HFF-Myc (cell line): Measurements from ENCODE around the gene LHPP.
A peak's percentile ranks its signal among the peaks of the same experiment; 100 is the strongest.

ENCODE experiments used
- DNase-seq: peaks from one replicate; pipeline ENCODE4 v3.0.0-alpha.2; 2011; ENCODE audit warnings: low read depth; ENCODE audit errors: extremely low read depth
- H3K4me3 ChIP-seq: replicated peaks from 2 replicates; pipeline ENCODE4 v1.5.1; 2011; ENCODE audit warnings: low read depth, mild to moderate bottlenecking, control low read depth, low read length
- TF ChIP-seq, protein P1 (sequence below): IDR thresholded peaks from 2 replicates; pipeline ENCODE4 v1.5.1; 2012; ENCODE audit warnings: mild to moderate bottlenecking, low read depth, low read length, control low read depth; ENCODE audit errors: missing control alignments

The LHPP gene

DNA sequence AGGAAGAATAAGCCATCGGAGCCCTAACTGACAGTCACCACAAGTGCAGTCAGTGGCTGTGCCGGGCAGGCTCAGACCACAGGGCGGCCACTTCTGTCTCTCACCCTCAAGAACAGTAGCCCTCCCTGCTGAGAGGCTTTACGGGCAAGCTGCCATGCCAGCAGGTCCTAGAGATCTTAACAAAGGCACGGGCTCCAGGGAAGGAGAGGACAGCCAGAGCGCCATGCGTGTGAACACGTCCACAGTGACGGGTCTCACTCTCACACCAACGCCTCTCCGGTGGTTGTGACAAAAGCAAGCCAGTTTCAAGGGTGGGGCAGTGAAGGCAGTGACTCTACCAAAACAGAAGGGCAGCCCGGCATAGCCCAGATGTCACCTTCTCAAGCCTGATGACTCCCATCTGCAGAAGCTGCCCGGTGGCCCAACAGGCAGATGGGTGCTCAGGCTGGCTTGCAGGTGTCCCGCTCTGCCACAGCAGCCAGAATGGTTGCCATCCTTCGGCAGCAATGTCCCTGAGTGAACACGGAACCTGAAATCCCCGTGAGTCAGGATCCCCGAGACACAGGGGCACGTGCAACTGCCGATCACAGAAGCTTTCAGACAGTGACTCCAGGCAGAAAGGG lies 180.6 kb downstream of the LHPP start:
- TF ChIP-seq, protein P1, sequence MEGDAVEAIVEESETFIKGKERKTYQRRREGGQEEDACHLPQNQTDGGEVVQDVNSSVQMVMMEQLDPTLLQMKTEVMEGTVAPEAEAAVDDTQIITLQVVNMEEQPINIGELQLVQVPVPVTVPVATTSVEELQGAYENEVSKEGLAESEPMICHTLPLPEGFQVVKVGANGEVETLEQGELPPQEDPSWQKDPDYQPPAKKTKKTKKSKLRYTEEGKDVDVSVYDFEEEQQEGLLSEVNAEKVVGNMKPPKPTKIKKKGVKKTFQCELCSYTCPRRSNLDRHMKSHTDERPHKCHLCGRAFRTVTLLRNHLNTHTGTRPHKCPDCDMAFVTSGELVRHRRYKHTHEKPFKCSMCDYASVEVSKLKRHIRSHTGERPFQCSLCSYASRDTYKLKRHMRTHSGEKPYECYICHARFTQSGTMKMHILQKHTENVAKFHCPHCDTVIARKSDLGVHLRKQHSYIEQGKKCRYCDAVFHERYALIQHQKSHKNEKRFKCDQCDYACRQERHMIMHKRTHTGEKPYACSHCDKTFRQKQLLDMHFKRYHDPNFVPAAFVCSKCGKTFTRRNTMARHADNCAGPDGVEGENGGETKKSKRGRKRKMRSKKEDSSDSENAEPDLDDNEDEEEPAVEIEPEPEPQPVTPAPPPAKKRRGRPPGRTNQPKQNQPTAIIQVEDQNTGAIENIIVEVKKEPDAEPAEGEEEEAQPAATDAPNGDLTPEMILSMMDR = no peak
- H3K4me3 ChIP-seq = no peak overlapping the region
- DNase-seq = no peak

DNA sequence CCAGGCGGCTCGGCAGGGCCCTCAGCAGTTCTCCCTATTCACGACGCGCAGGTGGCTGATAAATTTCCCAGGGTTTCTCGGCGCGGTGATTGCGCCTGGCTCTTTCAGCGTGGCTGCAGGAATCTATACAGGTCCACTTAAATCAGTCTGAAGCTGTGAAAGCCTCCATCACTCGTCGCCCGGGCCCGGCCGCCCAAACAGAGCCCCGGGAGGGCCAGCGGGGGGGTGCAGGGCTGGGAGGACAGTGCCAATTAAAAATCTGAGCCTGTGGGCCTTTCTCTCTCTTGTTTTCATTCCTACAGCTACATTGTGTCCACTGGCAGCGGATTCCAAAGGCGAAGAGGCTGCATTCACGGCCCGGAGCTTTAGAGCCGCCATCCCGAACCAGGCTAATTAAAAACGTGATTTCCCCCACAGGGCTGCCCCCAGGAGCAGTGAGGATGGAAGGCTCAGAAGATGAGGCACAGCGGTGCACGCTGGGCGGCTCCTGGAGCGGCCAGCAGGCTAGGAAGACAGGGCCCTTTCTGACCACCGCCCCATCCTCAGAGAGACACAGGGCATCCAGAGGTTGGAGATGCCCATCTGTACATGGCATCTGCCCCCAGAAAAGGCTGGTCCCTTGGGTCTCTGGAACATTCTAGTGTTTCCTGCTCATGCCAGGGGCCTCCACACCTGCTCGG lies 181.8 kb downstream of the LHPP start:
- H3K4me3 ChIP-seq = no peak overlapping the region
- TF ChIP-seq, protein P1 = no peak
- no peak for DNase-seq

DNA sequence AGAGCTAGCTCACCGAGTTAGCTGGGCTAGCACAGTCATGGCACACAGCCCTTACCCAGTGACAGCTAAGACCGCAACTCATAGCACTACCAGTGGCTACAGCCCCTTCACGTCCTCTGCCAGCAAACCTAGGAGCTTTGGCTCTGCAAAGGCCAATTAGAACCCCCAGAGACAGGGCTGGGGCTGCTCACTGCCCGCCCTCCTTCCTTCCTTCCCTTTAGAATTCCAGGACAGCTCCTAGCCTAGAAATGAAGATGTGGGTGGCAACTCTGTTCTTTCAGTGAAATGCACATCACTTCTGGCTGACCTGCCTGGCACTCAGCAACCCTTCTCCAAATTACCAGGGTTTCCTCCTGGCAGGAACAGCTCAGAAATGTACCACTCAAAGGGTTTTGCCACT lies 182.6 kb downstream of the LHPP start:
- TF ChIP-seq, protein P1 = no peak
- DNase-seq = no peak
- H3K4me3 ChIP-seq = no peak overlapping the region

DNA sequence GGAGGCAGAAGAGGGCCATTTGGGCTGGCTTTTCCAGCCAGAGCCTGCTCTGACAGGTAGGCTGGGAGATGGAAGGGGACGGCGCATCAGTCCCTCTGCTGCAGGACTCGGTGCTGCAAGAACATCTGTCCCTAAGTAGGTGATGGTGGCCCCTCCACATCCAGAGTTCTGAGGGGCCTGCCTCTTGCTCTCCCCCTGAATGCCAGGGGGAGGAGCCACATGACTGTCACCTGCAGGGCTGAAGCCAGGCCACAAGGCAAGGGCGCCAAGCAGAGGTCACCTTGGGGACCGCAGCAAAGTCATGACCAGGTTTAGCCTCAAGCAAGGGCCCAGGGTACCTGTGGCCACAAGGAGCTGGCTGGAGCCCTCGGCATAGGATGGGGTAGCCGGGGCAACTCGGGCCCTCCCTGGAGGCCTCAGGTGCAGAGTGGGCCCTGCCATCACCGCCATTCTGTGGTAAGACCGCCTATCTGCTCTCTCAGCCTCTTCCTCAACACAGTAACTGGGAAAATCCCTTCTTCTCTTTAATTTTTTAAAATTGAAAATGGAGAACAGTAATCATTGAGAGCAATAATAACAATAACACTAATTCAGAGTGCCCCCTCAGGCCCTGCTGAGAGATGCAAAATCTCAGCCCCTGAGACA lies 183.3 kb downstream of the LHPP start:
- no peak overlapping the region for H3K4me3 ChIP-seq
- TF ChIP-seq, protein P1 = no peak
- no peak for DNase-seq

DNA sequence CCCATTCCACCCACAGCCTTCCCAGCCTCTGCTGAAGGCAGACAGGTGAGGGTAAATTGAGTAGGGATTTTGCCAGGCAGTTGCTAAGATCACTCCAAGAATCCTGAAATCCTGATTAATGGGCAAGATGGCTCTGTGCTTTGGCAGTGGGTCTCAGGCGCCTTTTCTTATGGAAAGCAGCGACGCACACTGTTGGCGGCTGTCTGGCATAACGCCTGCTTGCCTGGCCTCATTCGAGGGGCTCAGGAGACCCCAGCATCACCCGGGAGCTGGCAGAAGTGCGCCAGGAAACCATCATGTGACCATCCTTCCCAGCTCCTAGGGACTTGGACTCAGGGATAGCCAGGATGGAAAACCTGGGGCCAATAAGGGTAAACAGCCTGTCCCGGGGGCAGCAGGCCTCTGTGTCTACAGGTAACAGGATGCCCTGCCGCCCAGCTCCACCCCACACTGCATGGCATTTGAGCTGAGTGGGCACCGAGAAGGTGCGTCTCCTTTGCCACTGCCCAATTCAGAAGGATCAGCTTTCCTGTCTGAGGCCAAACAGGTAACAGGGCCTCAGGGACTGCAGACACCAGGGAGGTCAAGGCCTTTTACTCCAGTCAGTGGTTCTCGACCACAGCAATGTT lies 184.0 kb downstream of the LHPP start:
- no peak for DNase-seq
- TF ChIP-seq, protein P1 = no peak
- no peak overlapping the region for H3K4me3 ChIP-seq

DNA sequence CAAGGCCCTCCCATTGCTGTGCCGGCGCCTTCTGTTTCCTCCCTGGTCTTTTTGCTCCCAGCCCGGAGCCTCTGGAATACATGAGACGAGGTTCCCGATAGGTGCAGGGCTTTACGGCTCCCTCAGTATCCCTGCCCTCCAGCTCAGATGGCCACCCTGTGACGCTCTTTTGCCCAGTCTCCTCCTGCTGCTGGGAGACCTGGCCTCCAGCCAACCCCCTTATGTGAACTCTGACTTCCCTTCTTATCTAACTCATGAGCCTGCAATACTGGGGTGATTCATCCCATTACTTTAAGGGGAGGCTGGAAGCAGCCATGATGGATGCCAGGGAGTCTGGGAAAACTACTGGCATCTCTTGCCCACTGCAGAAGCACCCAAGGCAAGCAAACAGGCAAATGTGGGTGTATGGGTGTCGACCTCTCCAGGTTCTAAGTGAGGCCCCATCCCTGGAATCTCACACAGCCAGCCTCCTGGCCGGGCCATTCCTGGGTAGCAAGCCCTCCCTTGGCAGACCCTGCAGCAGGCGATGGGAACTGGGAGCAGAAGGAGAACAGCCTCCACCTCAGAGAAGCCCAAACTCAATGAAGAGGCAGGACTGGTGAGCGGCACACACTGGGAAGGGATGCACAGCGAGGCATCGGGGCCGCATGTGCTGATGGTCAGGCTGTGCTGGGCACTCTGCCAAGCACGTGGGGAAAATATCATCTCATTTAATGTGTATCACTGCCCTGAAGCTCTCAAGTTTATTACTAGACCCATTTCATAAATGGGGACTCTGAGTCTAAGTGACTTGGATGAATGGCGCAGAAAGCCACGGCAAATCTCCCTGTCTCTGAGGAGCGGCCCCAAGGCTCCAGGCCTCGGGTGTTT lies 185.1 kb downstream of the LHPP start:
- TF ChIP-seq, protein P1 = no peak
- H3K4me3 ChIP-seq = no peak overlapping the region
- DNase-seq = peak; percentile 17
